ENCODE measurements around the gene IGF2BP2. TPM values are rescaled to one million over a fixed set of nuclear protein-coding genes. Genes with fewer than 3 reads are reported as not detected.

IGF2BP2 gene
- total RNA-seq, 2 donors from 2014 or later = 2.6 to 2.7 TPM

DNA sequence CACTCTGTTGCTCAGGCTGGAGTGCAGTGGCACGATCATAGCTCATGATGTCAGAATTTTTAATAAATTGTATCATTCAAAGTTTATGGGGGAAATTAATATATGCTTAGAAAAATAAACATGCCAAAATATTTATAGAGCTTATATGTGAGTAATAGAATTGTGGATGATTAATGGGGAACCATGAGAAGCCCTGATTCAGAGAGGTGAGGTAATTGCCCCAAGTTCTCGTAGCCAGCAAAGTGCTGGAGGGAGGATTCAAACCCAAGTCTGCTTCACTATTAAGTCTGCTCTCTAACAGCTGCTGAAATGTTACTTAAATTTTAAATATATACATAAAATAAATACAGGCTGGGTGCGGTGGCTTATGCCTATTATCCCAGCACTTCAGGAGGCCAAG lies 26.2 kb upstream of the IGF2BP2 start:
- ATAC-seq (ENCODE audit: insufficient number of reproducible peaks, low FRiP score, low read depth) = no peak
- TF ChIP-seq, protein P1, sequence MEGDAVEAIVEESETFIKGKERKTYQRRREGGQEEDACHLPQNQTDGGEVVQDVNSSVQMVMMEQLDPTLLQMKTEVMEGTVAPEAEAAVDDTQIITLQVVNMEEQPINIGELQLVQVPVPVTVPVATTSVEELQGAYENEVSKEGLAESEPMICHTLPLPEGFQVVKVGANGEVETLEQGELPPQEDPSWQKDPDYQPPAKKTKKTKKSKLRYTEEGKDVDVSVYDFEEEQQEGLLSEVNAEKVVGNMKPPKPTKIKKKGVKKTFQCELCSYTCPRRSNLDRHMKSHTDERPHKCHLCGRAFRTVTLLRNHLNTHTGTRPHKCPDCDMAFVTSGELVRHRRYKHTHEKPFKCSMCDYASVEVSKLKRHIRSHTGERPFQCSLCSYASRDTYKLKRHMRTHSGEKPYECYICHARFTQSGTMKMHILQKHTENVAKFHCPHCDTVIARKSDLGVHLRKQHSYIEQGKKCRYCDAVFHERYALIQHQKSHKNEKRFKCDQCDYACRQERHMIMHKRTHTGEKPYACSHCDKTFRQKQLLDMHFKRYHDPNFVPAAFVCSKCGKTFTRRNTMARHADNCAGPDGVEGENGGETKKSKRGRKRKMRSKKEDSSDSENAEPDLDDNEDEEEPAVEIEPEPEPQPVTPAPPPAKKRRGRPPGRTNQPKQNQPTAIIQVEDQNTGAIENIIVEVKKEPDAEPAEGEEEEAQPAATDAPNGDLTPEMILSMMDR (IDR thresholded peaks at IDR 0.05) = no peak
- Histone ChIP-seq H3K36me3 (no peaks in the 10 kb centered on the region), H3K4me1 (ENCODE audit: control insufficient read depth in 1 of 2, low read depth in 2 of 2) (no peaks in the 10 kb centered on the region), H3K9me3 (peaks cover under 1% of the 10 kb centered on the region), H3K4me3 (no peak overlapping the region), H3K27ac (no peak overlapping the region), H3K27me3 (replicated peaks; ENCODE audit: insufficient read depth) (no peaks in the 10 kb centered on the region)
- DNase-seq (ENCODE audit: low spot score) = no peak

DNA sequence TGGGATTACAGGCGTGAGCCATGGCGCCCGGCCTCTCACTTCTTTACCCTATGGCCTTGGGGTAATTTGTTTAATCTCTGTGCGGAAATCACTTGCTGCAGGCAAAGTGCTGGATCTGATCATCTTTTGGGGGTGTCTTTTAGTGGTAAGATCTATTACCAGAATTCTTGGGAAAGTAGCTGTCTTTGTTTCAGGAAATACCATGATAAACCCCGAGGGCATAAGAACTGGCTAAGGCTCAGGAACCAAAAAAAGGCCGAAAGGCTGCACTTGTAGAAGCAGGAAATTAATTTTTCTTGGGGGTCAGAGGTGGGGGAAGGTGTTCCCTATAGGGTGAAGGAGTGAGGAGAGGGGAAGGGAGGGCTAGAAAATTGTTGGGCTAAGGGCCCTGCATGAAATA lies 22.7 kb upstream of the IGF2BP2 start:
- Histone ChIP-seq H3K27ac (no peak overlapping the region), H3K4me1 (ENCODE audit: control insufficient read depth in 1 of 2, low read depth in 2 of 2) (no peaks in the 10 kb centered on the region), H3K36me3 (no peaks in the 10 kb centered on the region), H3K9me3 (no peaks in the 10 kb centered on the region), H3K27me3 (replicated peaks; ENCODE audit: insufficient read depth) (no peaks in the 10 kb centered on the region), H3K4me3 (no peak overlapping the region)
- TF ChIP-seq, protein P1 (IDR thresholded peaks at IDR 0.05) = no peak
- no peak for ATAC-seq (ENCODE audit: insufficient number of reproducible peaks, low FRiP score, low read depth)
- no peak for DNase-seq (ENCODE audit: low spot score)

DNA sequence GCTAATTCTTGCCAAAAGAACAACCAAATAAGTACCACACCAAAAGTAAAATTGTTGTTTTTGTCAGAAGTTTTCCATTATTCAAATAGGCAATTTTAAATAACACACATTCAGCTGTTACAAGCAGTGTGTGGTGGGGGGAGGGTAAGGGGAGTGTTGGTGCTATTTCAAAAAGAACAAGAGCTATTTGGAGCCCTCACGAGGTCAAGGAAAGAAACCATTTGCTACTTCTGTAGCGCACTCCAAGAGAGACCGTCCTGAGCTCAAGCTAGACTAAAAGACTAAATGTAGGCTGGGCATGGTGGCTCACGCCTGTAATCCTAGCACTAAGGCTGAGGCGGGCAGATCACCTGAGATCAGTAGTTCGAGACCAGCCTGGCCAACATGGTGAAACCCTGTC lies 21.2 kb upstream of the IGF2BP2 start:
- H3K36me3 ChIP-seq = no peaks in the 10 kb centered on the region

DNA sequence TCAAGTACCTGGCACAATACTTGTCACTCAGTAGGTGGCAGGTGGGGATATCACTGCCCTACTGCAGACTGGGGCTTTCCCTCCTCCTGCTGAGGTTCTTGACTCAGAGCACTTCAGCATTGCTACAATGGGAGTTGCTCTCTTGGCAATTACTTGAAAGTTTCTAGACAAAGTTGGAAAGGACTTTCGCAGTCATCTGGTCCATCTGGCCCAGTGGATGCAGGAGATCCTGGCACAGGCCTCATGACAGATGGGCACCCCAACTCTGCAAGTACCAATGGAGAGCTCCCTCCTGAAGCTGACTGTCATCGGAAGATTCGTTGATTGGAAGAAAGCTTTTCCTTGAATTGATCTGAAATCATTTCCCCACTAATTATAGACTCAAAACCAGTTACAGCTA lies 19.2 kb upstream of the IGF2BP2 start:
- Histone ChIP-seq H3K4me1 (ENCODE audit: control insufficient read depth in 1 of 2, low read depth in 2 of 2) (no peaks in the 10 kb centered on the region), H3K4me3 (no peak overlapping the region), H3K27ac (no peak overlapping the region), H3K36me3 (no peaks in the 10 kb centered on the region), H3K9me3 (no peaks in the 10 kb centered on the region), H3K27me3 (replicated peaks; ENCODE audit: insufficient read depth) (no peaks in the 10 kb centered on the region)
- DNase-seq (ENCODE audit: low spot score) (no peak), ATAC-seq (ENCODE audit: insufficient number of reproducible peaks, low FRiP score, low read depth) (no peak)
- TF ChIP-seq, protein P1 (IDR thresholded peaks at IDR 0.05) = no peak

More for the DNA sequence above, 21.2 kb upstream of the IGF2BP2 start:
- Histone ChIP-seq H3K4me3 (no peak overlapping the region), H3K27me3 (replicated peaks; ENCODE audit: insufficient read depth) (no peaks in the 10 kb centered on the region), H3K9me3 (no peaks in the 10 kb centered on the region), H3K27ac (no peak overlapping the region), H3K4me1 (ENCODE audit: control insufficient read depth in 1 of 2, low read depth in 2 of 2) (no peaks in the 10 kb centered on the region)
- TF ChIP-seq, protein P1 (IDR thresholded peaks at IDR 0.05) = no peak
- DNase-seq (ENCODE audit: low spot score) (no peak), ATAC-seq (ENCODE audit: insufficient number of reproducible peaks, low FRiP score, low read depth) (no peak)

DNA sequence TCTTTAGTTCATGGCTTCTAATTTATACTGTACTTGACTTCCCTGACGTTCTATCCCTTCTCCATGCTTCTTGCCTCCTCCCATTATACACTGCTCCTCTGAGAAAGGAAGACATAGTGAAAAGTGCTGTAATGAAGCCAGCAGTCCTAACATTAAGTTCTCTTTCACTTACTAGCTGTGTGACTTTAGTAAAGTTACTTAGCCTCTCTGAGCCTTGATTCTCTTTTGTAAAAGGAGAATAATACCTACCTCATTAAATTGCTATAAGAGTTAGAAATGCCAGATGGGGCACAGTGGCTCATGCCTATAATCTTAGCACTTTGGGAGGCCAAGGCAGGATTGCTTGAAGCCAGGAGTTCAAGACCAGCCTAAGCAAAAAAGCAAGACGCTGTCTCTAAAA lies 18.8 kb upstream of the IGF2BP2 start:
- Histone ChIP-seq H3K4me1 (ENCODE audit: control insufficient read depth in 1 of 2, low read depth in 2 of 2) (no peaks in the 10 kb centered on the region), H3K4me3 (no peak overlapping the region), H3K36me3 (no peaks in the 10 kb centered on the region), H3K27ac (no peak overlapping the region), H3K27me3 (replicated peaks; ENCODE audit: insufficient read depth) (no peaks in the 10 kb centered on the region), H3K9me3 (no peaks in the 10 kb centered on the region)
- TF ChIP-seq, protein P1 (IDR thresholded peaks at IDR 0.05) = no peak
- DNase-seq (ENCODE audit: low spot score) = no peak
- no peak for ATAC-seq (ENCODE audit: insufficient number of reproducible peaks, low FRiP score, low read depth)

Data from thoracic aorta (tissue), 2 donors.